ENCODE measurements around the gene KCNQ2. TPM values are rescaled to one million over a fixed set of nuclear protein-coding genes. Genes with fewer than 3 reads are reported as not detected.

Gene KCNQ2
- total and polyA plus RNA-seq, 7 donors: 0.01 to 2.8 (median 0.15) TPM; not detected in 1

DNA sequence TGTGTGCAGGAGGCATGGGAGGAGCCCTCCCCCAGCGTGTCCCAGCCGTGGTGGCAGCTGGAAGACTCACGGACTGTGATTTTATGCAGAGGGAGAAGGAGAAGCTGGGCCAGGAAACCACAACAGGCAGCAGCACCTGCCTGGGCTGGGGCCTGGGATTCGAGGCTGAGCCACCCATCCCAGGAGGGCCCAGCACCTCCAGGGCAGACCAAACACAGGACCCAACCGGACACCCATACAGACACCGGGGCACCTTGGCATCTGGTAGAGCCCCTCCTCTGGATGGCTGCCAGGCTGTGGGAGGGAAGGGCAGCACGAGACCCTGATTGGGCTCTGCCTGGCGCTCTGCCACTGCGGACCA lies 69.6 kb downstream of the KCNQ2 start:
- H3K4me3 ChIP-seq: no peak overlapping the region
- no peaks in the 10 kb centered on the region for H3K9me3 ChIP-seq
- no peaks in the 10 kb centered on the region for H3K36me3 ChIP-seq (ENCODE audit: insufficient read depth in 1 of 2, low read depth in 1 of 2)
- peaks cover 0 to 63% (median 10%) of the 10 kb centered on the region in 3 donors for H3K27me3 ChIP-seq (ENCODE audit: insufficient read depth in 3 of 3, low read length in 2 of 3)
- TF ChIP-seq, protein P1, sequence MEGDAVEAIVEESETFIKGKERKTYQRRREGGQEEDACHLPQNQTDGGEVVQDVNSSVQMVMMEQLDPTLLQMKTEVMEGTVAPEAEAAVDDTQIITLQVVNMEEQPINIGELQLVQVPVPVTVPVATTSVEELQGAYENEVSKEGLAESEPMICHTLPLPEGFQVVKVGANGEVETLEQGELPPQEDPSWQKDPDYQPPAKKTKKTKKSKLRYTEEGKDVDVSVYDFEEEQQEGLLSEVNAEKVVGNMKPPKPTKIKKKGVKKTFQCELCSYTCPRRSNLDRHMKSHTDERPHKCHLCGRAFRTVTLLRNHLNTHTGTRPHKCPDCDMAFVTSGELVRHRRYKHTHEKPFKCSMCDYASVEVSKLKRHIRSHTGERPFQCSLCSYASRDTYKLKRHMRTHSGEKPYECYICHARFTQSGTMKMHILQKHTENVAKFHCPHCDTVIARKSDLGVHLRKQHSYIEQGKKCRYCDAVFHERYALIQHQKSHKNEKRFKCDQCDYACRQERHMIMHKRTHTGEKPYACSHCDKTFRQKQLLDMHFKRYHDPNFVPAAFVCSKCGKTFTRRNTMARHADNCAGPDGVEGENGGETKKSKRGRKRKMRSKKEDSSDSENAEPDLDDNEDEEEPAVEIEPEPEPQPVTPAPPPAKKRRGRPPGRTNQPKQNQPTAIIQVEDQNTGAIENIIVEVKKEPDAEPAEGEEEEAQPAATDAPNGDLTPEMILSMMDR (IDR thresholded peaks at IDR 0.05): no peak
- ATAC-seq (no peak), DNase-seq (no peak)
- WGBS, 3 donors: 12 to 20% (median 14%) methylated on average over 9 of the region's 9 CpGs
- intact Hi-C loops (cut with DNase I): no loop called here
- no peaks in the 10 kb centered on the region for H3K4me1 ChIP-seq
- H3K27ac ChIP-seq: no peak overlapping the region

DNA sequence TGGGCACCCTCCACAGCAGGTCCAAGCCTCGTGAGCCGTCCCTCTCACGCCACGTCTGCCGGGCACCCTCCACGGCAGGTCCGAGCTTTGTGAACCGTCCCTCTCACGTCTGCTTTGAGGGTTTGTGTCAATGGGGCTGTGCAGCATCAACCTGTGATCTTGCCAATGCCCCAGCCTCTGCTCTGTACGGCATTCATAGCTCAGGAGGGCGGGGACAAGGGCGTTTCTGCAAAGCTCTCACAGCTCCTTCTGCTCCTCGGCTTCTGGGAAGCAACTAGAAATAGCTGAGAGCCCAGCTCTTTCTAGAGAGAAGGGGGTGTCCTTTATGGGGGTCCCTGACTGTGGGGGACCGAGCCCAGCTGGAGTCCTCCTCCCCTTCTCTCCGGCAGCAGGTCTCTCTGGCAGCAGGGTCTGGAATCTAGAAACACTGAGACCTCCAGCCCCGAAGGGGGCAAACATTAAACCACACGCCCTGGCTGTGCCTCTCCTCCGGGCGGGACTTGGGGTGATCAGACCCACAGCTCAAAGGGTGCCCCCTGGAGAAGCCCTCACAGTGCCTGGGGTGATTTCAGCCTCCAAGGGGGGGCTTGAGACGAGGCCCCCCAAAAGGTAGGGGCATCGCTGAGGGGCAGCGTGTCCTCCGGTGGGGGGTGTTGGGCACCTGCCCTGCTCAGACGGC lies 70.1 kb downstream of the KCNQ2 start:
- 35 to 37% (median 36%) methylated on average over 22 to 24 of the region's 24 CpGs for WGBS, 3 donors
- Histone ChIP-seq H3K9me3 (no peaks in the 10 kb centered on the region), H3K27ac (no peak overlapping the region), H3K27me3 (ENCODE audit: insufficient read depth in 3 of 3, low read length in 2 of 3) (peaks cover 0 to 66% (median 10%) of the 10 kb centered on the region in 3 donors), H3K36me3 (ENCODE audit: insufficient read depth in 1 of 2, low read depth in 1 of 2) (no peaks in the 10 kb centered on the region), H3K4me1 (no peaks in the 10 kb centered on the region), H3K4me3 (no peak overlapping the region)
- TF ChIP-seq, protein P1 (IDR thresholded peaks at IDR 0.05): no peak
- intact Hi-C loops (cut with DNase I): no loop called here
- ATAC-seq (no peak), DNase-seq (no peak)

DNA sequence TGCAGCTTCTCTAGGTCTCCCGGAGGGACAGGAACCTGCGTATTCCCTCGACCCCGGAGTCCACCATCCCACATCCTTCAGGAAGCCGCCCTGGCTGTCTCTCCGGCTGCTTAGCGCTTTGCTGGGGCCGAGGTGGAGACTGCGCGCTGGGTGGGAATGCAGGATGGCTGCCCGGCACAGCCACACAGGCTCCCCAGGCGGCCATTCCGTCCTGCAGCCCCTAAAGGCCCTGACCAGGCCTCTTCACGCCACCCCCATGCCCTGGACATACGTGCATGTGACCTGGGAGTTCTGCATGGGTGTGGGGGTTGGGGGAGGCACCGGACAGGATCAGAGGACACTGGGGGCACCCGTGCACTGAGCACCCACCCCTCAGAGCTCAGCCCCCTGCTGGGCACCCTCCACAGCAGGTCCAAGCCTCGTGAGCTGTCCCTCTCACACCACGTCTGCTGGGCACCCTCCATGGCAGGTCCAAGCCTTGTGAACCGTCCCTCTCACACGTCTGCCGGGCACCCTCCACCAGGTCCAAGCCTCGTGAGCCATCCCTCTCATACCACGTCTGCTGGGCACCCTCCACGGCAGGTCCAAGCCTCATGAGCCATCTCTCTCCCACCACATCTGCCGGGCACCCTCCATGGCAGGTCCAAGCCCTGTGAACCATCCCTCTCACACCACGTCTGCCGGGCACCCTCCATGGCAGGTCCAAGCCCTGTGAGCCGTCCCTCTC lies 70.9 kb downstream of the KCNQ2 start:
- ATAC-seq: no peak
- Histone ChIP-seq H3K9me3 (no peaks in the 10 kb centered on the region), H3K27ac (no peak overlapping the region), H3K4me1 (no peaks in the 10 kb centered on the region), H3K27me3 (ENCODE audit: insufficient read depth in 3 of 3, low read length in 2 of 3) (peaks cover 0 to 71% (median 6%) of the 10 kb centered on the region in 3 donors), H3K36me3 (ENCODE audit: insufficient read depth in 1 of 2, low read depth in 1 of 2) (no peaks in the 10 kb centered on the region), H3K4me3 (no peak overlapping the region)
- TF ChIP-seq, protein P1 (IDR thresholded peaks at IDR 0.05): no peak
- DNase-seq: no peak
- 61 to 68% (median 66%) methylated on average over 29 of the region's 29 CpGs for WGBS, 3 donors
- intact Hi-C loops (cut with DNase I): no loop called here

DNA sequence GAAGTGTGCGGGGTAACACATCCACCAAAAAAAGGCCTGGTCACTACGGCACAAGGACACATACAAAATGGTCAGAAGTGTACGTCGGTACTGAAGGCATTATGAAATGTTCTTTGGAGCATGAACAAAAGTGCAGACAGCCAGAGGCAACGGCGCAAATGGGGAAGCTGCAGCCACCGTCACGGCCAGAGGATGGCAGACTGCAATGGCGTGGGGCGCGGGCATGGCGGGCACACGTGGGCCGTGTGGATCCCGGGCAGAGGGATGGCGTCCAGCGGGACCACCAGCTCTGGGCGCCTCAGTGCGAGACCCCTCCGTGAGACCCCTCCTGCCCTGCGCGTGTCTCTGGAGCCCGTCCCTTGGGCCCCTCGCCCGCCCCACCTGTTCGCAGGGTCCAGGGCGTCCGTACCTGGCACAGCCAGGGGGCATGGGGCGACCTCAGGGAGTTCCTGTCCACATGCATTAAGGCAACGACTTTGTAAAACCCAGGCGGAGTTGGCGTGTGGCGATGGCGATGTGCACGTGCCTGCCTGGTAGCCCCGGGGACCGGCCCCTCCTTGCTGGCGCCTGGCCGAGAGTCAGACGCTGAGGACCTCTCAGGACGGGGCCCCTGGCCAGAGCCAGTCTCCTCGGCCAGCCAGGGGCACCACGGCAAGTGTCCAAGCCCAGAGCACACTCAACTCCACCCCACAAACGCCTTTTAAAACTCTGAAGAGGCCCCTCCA lies 71.8 kb downstream of the KCNQ2 start:
- 70 to 78% (median 71%) methylated on average over 42 to 44 of the region's 44 CpGs for whole genome bisulfite sequencing, 3 donors
- Histone ChIP-seq H3K4me1 (no peaks in the 10 kb centered on the region), H3K9me3 (no peaks in the 10 kb centered on the region), H3K27me3 (ENCODE audit: insufficient read depth in 3 of 3, low read length in 2 of 3) (peaks cover 0 to 74% (median 6%) of the 10 kb centered on the region in 3 donors), H3K27ac (no peak overlapping the region), H3K4me3 (no peak overlapping the region), H3K36me3 (ENCODE audit: insufficient read depth in 1 of 2, low read depth in 1 of 2) (no peaks in the 10 kb centered on the region)
- intact Hi-C loops (cut with DNase I): no loop called here
- TF ChIP-seq, protein P1 (IDR thresholded peaks at IDR 0.05): no peak
- ATAC-seq (no peak), DNase-seq (no peak)
